ENCODE measurements around the gene ADAMTS16. TPM values are rescaled to one million over a fixed set of nuclear protein-coding genes. Genes with fewer than 3 reads are reported as not detected.

ADAMTS16 gene
- total RNA-seq, 1 donor from 2014 or later, result 2.5 TPM

DNA sequence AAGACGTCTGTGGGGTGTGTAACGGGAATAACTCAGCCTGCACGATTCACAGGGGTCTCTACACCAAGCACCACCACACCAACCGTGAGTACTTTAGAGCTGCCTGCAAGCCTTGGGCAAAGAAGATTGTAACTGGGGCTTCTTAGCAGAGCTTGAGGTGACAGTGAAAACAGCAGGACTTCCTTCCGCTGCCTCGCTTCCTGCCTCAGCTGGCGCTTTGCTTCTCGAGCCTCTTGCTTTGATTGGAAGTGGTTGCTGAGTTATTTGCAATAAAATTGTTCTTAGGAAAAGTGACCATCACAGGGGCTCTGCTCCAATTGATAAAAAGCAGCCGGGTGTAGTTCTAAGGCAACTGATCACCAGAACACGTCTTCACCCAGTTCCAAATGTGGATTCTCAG is 99.1 kb downstream of the ADAMTS16 start:
- DNase-seq, result no peak

DNA sequence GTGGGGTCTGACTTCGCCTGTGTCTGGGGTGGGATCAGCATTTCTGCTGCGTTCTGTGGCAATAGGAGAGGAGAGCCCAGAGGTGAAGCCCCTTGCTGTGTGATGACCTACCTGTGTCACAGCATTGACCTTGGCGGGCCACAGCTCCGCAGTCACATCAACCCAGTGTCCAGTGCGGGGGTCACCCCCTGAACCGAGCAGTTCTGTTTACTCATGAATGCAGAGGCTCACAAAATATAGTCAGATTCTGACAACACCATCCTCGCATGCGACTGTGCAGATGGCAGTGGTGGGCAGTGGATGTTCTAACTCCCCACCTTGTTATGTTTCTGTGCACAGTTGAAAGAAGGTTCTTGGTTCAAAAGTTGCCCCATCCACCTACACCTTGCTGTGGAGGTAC is 100.1 kb downstream of the ADAMTS16 start:
- no peak for DNase-seq

DNA sequence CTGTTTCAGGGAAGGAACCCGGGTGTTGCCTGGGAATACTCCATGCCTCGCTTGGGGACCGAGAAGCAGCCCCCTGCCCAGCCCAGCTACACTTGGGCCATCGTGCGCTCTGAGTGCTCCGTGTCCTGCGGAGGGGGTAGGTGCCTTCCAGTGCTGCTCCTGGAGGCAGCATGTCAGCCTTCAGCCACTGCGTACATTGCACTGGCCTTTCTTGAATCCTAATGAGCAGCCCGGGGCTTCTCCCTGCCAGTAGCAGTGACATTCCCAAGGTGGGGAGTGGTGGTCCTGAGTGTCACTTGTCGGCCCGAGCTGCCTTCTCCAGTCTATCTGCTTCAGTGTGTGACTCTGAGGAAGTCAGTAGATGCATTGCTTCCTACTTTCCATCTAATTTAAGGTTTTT is 101.9 kb downstream of the ADAMTS16 start:
- DNase-seq, result no peak

DNA sequence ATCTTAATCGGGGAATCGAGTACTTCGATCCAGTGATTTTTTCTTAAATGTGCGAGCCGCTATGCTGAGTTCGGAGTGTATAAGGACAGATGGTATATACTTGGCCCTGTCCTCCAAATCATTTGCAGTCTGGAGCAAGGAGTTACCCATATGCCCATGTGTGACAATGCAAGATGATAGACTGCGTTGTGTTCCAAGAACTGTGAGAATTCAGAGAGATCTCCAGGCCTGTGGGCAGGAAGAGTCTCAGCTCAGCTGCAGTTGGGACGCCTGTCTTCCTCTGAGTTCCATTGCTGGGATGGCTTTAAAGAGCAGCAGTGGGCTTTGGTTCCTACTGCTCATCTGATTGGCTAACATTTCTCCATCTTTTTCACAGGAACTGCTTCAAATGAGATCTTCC is 106.6 kb downstream of the ADAMTS16 start:
- no peak for DNase-seq

DNA sequence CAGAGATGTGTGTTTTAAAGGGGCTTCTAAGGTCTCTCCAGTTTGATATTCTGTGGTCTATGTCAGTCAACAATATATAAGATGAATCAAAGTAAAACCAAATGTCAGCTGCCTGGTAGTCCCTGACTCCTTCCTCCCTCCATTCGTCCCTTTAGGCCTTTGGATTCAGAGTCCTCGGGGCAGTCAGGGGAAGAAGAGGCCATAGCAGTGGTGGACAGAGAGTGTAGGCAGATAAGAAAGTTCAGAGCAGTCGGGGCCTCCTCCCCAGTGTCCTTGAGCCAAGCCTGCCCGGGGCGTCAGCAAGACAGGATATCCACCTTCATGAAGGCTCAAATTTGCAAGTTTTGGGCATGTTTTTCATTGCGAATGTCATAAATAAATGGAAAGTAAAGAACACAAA is 110.6 kb downstream of the ADAMTS16 start:
- no peak for DNase-seq

DNA sequence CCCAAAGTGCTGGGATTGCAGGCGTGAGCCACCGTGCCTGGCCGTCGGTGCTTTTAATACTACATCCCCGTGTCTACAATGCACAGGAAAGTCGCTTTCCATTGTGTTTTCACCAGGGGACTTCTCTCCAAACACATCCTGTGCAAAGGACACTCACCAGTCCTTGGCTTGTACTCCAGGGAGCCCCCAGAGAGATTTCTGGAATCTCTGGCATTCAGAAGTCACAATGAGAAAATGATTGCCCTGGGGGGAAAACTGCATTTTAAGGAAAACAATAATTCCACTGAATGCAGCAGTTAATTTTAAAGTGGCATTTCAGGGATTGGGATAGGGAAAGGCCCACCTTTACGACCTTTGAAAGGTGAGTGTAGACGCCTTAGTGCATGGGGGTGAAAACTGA is 112.0 kb downstream of the ADAMTS16 start:
- DNase-seq, result no peak

DNA sequence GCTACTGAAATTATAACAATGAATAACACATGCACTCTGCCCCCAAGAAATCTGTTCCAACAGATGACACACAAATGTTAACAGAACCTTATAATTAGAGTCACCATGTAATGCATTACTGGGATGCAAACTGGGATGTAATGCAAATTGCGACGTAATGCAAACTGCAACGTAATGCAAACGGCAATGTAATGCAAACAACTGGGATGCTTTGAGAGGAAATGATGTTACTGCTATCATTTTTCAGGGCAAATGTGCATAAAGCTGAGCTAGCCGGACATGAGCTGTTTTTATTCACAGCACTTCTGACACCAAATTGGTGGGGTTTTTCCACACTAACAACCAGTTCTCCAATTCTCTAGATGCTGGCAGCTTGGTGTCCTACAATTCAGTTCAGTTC is 117.2 kb downstream of the ADAMTS16 start:
- DNase-seq, result no peak

DNA sequence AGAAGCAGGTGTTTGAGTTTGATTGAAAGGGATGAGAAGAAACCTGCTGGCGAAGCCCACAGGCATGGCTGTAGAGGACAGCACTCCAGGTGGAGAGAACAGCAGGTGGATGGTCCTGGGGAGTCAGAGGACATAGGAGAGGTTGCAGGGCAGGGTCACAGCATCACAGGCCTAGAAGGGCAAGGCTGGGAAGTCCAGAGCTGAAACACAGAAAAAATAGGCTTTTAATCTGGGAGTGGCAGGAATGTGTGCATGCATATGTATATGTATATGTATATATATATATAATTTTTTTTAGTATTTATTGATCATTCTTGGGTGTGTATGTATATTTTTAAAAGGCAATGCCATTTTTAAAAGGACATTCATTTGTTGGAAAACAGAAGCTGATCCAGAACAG is 118.4 kb downstream of the ADAMTS16 start:
- no peak for DNase-seq

DNA sequence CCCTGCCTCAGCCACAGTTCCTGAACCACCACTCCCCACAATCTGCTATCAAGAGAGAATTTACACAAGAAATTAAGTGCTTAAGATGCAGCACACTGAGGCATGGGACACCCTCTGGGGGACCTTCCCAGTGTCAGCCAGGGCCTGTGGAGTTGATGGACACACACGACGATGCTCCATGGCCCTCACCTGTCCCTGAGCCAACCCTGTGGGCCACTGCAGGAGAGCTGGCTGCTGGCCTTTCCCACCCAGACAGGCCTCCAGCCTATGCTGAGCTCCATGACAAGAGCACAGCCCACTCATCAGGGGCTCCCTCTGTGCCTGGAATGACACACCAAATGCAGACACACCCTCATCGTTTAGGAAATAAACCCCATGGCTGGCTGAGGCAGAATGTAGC is 124.6 kb downstream of the ADAMTS16 start:
- DNase-seq, result no peak

DNA sequence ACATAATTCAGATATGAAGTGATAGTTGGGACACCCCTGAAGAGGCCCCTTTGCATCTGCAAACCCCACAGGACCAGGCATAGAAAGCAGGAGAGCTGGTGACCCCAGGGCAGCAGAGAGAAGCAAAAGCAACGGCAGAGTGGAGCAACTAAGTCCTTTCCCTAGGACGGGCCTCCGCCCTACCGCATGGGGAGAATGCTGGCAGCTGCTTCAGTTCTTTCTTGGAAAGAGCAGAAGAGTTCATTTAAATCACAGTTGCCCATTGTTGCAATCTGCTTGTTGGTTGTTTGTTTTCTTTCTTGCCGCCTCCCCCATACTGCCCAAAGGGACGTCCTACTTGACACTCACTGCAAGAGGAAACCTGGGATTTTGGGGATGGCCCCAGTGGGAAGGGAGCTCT is 126.2 kb downstream of the ADAMTS16 start:
- peak; percentile 14 for DNase-seq

DNA sequence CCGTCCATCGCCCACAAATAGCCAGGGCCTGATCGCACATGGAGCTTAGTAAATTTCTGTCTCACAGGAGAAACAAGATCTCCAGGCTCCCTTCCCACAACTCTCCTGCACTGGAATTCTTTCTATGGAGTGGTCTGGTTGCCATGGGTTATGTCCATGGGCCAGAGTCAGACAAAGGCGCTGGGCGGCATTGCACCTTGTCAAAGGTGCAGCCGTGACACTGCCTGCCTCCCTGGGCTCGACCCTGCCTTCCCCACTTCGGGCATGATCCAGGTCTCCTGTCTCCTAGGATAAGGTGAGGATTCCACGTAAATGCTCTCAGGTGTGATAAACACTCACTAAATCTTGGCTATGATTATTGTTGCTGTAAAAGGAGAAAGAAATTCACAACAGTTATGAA is 130.0 kb downstream of the ADAMTS16 start:
- no peak for DNase-seq

DNA sequence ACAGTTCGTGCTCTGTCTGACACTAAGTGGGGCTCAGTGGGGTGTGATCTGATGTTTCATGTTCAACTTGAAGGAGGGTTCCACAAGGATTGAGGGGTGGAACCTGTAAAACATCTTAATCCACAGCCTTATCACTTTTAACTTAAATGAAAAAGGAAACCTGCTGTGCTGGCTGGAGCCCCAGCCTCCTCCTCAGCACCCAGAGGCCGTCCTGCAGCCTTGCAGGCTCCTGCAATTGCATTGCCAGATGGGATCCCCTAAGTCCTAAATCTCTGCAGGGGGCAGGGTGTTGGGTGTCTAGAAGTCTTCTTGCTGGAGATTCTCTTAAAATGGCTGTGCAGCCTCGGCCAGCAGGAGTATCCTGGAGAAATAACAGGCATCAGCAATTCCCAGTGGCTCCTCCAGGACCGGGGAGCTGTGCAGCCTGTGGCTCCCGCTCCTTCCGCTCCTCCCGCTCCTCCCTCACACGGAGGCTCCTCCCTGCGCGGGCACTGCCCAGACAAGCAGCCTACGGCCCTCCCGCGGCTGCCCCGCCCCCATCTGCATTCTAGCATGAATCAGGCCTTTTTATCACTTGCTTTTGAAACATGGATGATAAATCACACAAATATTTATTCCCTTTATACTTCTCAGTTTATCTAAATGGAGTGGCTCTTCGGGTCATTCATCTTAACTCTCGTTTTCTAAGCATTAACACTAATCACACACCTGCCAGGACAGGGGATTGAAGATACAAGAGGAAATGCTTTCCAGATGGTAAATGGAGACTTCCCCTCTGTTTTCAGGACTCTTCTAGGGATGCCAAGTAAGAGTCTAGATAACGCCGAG is 131.0 kb downstream of the ADAMTS16 start:
- peak; percentile 49 for DNase-seq

DNA sequence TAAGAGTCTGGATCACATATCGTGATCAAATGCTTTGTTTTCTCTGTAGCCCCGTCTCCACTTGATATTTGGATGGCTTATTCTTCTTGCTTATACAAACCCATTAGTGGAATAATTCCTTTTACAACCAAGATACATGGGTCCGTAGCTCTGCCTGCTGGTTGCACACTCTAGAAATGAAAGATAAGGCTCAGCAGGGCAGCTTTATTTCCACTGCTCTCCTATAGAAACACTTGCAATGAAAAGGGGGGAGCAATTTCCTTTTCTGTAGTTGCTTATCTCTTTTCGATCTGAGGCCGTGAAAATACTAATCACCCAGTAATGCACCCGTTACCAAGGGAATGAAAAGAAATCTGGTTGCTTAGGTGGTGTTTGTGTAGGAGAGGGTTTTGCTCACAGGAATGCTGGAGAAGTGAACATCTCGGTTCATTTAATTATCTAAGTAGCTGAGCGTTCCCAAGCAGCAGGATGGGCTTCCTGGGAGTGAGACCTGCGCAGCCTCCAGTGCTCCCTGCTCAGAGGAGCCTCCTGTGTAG is 131.7 kb downstream of the ADAMTS16 start:
- DNase-seq, result no peak

DNA sequence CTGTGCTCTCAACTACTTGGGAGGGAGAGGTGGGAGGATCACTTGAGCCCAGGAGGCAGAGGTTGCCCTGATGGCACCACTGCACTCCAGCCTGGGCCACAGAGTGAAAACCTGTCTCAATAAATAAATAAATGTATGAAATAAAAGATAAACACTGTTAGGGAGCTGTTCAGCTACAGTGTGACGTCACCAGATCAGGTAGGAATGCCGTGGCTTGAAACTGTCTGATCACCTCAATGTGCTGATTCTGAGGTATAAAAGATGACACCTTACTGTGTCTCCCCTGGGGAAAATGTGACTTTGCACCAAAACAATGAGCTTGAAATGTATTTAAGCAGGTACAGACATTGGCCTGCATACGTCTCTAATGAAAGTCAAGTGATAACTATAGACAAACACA is 133.3 kb downstream of the ADAMTS16 start:
- no peak for DNase-seq

DNA sequence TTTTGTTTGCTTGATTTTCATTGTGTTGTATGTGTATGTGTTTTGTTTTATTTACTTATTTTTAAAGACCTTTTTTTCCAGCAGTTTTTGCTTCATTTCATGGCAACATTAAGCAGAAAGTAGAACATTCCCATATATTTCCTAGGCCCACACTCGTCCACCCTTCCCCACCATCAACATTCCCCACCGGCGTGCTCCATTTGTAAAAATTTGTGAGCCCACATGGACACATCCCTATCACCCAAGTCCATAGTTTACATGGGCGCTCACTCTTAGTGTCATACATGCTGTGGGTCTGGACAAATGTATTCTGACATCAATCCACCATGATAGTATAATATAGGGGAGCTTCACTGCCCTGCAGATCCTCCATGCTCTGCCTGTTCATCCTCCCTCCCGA is 133.8 kb downstream of the ADAMTS16 start:
- DNase-seq, result no peak

DNA sequence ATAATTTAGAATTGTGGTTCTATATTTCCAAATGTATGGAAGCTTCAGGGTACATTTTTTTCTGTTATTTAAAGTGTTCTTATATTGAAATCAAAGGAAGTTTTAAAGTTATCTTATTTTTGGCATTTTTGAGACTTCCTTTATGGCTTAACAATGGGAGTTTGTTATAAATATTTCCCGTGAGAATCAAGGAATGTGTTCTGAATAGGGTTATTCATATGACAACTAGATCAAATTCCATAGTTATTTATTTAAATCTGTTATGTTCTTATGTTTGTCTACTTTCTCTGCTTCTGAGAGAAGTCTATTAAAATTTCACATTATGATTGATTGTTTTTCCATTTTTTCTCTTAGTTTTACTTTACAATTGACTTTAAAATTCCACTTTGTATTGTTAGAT is 135.1 kb downstream of the ADAMTS16 start:
- DNase-seq, result no peak

DNA sequence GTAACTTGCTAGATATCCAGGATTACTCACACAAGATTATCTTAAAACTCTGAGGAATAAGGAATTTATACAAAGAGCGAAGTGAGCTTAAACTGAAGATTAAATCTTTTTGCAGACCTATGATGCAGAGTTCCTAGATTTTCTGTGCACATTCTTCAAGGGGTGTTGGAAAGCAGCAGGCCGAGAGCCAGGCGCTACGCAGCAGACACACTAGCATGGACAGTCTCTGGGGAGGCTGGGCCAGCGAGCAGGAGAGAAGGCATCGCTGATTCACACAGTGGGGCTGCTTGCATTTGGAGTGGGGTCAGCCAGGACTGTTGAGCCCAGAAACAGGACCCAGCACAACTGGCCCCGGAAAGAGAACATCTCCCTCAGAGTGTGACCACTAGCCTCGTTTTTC is 136.3 kb downstream of the ADAMTS16 start:
- no peak for DNase-seq

DNA sequence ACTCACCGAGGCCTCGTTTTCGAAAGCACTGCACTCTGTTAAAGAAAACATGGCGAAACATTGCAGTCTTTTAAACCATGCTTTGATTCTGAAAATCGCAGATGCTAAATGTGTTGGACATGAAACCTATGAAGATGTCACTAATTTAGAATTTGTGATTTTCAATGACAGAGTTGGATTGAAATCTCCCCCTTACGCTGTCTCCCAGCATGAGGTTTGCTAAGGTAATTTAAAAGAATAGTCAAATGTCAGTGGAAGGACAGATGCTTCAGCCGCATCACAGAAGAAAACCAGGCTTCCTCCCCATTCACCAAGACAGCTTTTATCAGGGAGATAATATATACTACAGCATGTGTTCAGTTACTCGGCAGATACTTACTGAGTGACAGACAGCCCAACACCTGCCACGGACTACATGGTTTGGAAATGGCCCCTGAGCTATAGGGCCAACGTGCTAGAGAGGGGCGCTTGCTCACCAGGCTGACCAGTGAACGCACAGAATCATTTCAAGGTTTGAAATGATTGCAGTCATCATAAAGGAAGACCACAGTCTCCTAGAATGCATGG is 136.9 kb downstream of the ADAMTS16 start:
- no peak for DNase-seq

DNA sequence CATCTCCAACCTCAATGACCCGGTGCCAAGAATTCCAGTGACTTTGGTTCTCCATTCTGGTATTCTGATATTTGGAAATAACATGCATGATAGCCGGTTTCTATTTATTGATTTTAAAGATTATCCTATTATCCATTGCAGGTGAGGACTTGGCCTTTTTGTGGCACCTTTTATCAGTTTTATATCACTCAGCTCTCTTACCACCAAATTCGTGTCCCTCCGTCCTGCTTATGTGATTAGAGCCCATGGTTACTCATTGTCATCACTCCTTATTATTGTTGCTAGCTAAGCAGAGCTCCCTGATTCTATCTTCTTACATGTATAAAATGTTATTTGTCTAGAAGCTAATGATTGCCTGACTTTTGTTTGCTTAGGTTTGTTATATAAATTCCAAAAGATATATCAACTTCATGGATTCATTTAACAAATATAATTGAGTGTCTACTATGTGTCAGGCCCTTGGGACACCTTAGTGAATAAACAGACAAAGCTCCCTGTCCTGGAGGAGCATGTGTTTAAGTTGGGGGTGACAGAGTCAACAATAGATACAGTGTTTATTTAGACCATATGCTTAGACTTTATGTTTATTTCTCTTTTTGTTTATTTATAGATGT is 138.2 kb downstream of the ADAMTS16 start:
- no peak for DNase-seq

DNA sequence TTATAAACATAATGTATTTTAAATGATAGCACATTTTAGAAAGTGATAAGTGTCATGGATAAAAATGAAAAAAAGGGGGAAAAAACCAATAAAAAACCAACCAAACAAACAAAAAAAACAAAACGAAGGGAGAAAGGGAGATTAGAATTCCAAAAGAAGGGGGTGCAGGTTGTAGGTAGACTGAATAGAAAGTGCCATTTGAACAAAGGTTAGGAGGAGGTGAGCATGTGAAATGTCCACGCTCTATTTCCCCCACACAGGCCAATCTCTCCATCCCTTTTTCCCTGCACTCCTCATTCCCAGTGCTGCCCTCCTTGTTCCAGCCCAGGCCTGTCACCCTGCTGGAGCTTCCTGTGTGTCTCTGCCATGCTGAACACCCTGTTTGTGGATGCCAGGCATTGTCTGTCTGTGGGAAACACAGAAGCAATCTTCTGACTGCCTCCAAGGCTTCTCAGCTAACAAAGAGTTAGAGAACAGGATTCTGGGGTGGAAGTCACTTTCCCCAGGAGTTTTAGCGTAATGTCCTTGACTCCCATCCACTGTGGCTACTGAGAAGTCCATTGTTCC is 138.8 kb downstream of the ADAMTS16 start:
- no peak for DNase-seq

DNA sequence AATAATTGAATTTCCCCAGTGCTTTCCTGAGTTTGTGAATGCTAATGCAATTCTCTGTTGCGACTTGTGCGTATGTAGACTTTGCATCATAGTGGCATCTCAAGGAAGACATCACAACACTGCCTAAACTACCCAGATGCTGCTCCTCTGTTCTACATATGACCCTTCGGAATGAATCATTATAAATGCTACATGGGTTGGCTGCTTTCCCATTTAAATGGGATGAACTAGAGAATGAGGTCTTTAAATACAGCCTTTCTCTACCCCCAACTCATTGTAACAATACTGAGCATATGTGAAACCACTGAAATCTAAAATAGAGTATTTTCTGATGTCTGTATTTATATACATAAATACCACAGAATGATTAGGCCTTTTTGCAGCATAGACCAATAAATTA is 145.8 kb downstream of the ADAMTS16 start:
- DNase-seq, result no peak

DNA sequence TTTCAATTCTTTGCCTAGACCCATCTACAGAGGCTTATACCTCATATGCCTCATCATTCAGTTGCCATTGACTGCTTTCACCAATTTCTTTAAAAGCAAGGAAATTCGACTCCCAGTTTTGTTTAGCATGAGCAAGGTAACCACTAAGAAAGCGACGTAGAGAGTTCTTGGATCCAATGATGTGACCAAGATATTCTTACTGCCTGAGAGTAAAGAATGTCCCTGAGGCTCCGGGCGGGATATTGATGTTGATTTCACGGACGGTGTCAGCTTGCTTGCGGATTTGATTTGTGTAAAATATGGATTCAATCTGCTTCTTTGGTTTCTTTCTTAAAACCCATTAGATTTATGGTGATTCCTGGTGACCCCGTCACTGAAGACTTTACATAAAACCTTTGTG is 147.3 kb downstream of the ADAMTS16 start:
- no peak for DNase-seq

DNA sequence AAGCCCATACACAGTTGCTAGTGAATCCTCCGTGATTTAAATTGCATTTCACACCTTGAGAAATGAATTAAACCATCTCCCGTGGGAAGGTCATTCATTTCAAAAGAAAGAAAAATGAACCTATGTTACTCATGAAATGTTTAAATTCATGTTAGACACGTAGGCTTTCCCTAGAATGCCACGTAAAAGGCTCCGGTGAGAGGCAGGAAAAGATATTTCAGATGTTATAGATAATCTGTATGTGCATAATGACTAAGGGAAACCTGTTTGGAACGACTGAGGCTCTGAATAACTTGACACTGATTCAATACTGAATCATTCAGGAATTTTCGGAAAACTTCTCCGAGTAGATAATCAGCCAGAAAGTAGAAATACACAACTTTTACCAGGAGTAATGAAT is 148.1 kb downstream of the ADAMTS16 start:
- DNase-seq, result no peak

Data from tongue (tissue), 2 donors.